ENCODE measurements around the gene SIDT1. TPM values are rescaled to one million over a fixed set of nuclear protein-coding genes. Genes with fewer than 3 reads are reported as not detected.
A peak's percentile ranks its signal among the peaks of the same experiment; 100 is the strongest.
"Not testable (repeated sequence)": the region's sequence is repeated elsewhere in the genome, so short reads cannot be mapped to it uniquely, and the experiment has no call there.

The SIDT1 gene
- total and polyA plus RNA-seq, 2 donors (not counting 1 experiment from before 2014, with no cell fraction given) = 53.2 to 84.4 TPM

DNA sequence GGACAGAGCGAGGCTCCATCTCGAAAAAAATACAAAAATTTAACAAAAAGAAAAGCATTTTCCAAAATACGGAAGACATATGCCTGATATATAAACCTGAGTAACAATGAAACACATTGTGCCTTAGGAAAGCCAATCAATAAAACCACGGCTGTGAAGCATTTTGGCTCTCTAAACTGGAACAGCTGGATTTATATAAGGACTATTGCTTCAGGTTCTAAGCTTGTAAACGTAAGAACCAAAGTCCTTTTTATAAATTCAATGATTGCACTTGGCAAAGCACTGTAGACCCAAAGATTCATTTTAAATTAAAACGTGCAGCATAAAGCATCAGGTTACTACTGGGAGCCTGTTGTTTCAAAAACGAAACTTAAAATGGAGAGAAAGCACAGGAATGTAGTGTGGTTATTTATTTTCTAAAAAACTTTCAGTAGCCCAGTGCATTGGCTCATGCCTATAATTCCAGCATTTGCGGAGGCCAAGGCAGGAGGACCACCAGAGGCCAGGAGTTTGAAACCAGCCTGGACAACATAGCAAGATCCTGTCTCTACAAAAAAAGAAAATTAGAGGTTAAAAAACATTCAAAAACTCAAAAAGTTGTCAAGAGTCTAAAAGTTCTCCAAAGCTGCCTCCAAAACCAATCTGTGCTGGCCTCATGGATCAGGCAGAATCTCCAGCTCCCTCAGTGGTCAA, 102.6 kb downstream of the SIDT1 start:
- peaks cover 35% of the 10 kb centered on the region for H3K4me1 Mint-ChIP-seq
- H3K27ac Mint-ChIP-seq = no peak overlapping the region
- no peak overlapping the region for H3K9ac ChIP-seq (ENCODE audit: low read length)

DNA sequence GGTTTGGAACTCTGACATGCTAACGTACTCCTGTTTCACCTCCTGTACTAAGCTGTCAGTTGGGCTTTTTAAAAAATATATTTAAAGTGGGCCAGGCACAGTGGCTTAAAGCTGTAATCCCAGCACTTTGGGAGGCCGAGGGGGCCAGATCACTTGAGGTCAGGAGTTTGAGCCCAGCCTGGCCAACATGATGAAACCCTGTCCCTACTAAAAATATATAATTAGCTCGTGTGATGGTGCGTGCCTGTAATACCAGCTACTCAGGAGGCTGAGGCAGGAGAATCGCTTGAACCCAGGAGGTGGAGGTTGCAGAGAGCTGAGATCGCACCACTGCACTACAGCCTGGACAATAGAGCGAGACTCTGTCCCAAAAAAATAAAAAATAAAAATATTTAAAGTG, 103.7 kb downstream of the SIDT1 start:
- H3K9ac ChIP-seq (ENCODE audit: low read length); H4K20me1 ChIP-seq (ENCODE audit: control insufficient read depth, insufficient read depth, low read length, poor library complexity, severe bottlenecking); ATAC-seq (ENCODE audit: low read depth); H3K27ac ChIP-seq (ENCODE audit: low read length in 2 of 2); H3K27me3 Mint-ChIP-seq; H3K9me3 ChIP-seq (ENCODE audit: control extremely low read depth in 1 of 3, control insufficient read depth in 2 of 3, insufficient read depth in 1 of 3, low read length in 2 of 3); intact Hi-C loops (cut with micrococcal nuclease); H3K4me3 ChIP-seq (ENCODE audit: control extremely low read depth in 1 of 5, extremely low read depth in 1 of 5, insufficient read depth in 1 of 5, low read depth in 2 of 5, low read length in 4 of 5); H3K9me3 Mint-ChIP-seq (ENCODE audit: insufficient read depth); H3K27me3 ChIP-seq (replicated peaks in 1 of 4; ENCODE audit: control extremely low read depth in 1 of 4, control insufficient read depth in 3 of 4, insufficient read depth in 4 of 4, low read length in 3 of 4); H3K79me2 ChIP-seq (ENCODE audit: control insufficient read depth, insufficient read depth, low read length); DNase-seq; H2AFZ ChIP-seq (ENCODE audit: insufficient read depth, low read depth, low read length, poor library complexity, severe bottlenecking); H3K4me3 Mint-ChIP-seq; H3K36me3 ChIP-seq (replicated peaks in 1 of 2; ENCODE audit: control extremely low read depth in 1 of 2, control insufficient read depth in 1 of 2, extremely low read depth in 1 of 2, insufficient read depth in 2 of 2, low read length in 1 of 2): not testable (repeated sequence)
- H3K4me2 ChIP-seq (replicated peaks; ENCODE audit: low read depth, low read length, poor library complexity, severe bottlenecking) = peak overlapping the region; percentile 34
- H3K4me1 ChIP-seq (ENCODE audit: control insufficient read depth in 2 of 2, insufficient read depth in 2 of 2, low read length in 2 of 2) = peaks cover 18 to 23% of the 10 kb centered on the region in 2 donors
- ChIA-PET CTCF (interaction anchor here (0.7 kb wide), 1 partner anchor 180 kb away, joined by 5 read pairs; no protein-coding TSS in a partner anchor), POLR2A (interaction anchor here (1.7 kb wide), 1 partner anchor 23 kb away, joined by 6 read pairs; no protein-coding TSS in a partner anchor)
- Mint-ChIP-seq H3K27ac (peak overlapping the region; percentile 24), H3K4me1 (peaks cover 24% of the 10 kb centered on the region)
- WGBS (ENCODE audit: insufficient coverage) = 100% methylated on average over 2 of the region's 7 CpGs

More for the DNA sequence above, 102.6 kb downstream of the SIDT1 start:
- Histone ChIP-seq H3K79me2 (ENCODE audit: control insufficient read depth, insufficient read depth, low read length) (peaks cover 6% of the 10 kb centered on the region), H3K4me3 (ENCODE audit: control extremely low read depth in 1 of 5, extremely low read depth in 1 of 5, insufficient read depth in 1 of 5, low read depth in 2 of 5, low read length in 4 of 5) (no peak overlapping the region), H3K36me3 (replicated peaks in 1 of 2; ENCODE audit: control extremely low read depth in 1 of 2, control insufficient read depth in 1 of 2, extremely low read depth in 1 of 2, insufficient read depth in 2 of 2, low read length in 1 of 2) (peaks cover 2 to 5% of the 10 kb centered on the region in 2 experiments), H3K4me1 (ENCODE audit: control insufficient read depth in 2 of 2, insufficient read depth in 2 of 2, low read length in 2 of 2) (peaks cover 24 to 30% of the 10 kb centered on the region in 2 donors), H2AFZ (ENCODE audit: insufficient read depth, low read depth, low read length, poor library complexity, severe bottlenecking) (no peak overlapping the region), H3K4me2 (replicated peaks; ENCODE audit: low read depth, low read length, poor library complexity, severe bottlenecking) (no peak overlapping the region), H3K9me3 (ENCODE audit: control extremely low read depth in 1 of 3, control insufficient read depth in 2 of 3, insufficient read depth in 1 of 3, low read length in 2 of 3) (peaks cover 0 to 4% (median 0%) of the 10 kb centered on the region in 3 donors), H4K20me1 (ENCODE audit: control insufficient read depth, insufficient read depth, low read length, poor library complexity, severe bottlenecking) (no peaks in the 10 kb centered on the region), H3K27ac (ENCODE audit: low read length in 2 of 2) (no peak overlapping the region), H3K27me3 (replicated peaks in 1 of 4; ENCODE audit: control extremely low read depth in 1 of 4, control insufficient read depth in 3 of 4, insufficient read depth in 4 of 4, low read length in 3 of 4) (no peaks in the 10 kb centered on the region)
- CTCF ChIA-PET = interaction anchor here (0.7 to 1.4 kb wide), 4 partner anchors 14 to 138 kb away, joined by 3 read pairs; no protein-coding TSS in a partner anchor
- intact Hi-C loops (cut with micrococcal nuclease) = no loop called here
- no peak overlapping the region for H3K4me3 Mint-ChIP-seq
- no peaks in the 10 kb centered on the region for H3K27me3 Mint-ChIP-seq
- POLR2A ChIA-PET = interaction anchor here (0.6 to 1.7 kb wide), 2 partner anchors 24 to 68 kb away, joined by 4 to 6 read pairs; no protein-coding TSS in a partner anchor
- TF ChIP-seq, protein P1, sequence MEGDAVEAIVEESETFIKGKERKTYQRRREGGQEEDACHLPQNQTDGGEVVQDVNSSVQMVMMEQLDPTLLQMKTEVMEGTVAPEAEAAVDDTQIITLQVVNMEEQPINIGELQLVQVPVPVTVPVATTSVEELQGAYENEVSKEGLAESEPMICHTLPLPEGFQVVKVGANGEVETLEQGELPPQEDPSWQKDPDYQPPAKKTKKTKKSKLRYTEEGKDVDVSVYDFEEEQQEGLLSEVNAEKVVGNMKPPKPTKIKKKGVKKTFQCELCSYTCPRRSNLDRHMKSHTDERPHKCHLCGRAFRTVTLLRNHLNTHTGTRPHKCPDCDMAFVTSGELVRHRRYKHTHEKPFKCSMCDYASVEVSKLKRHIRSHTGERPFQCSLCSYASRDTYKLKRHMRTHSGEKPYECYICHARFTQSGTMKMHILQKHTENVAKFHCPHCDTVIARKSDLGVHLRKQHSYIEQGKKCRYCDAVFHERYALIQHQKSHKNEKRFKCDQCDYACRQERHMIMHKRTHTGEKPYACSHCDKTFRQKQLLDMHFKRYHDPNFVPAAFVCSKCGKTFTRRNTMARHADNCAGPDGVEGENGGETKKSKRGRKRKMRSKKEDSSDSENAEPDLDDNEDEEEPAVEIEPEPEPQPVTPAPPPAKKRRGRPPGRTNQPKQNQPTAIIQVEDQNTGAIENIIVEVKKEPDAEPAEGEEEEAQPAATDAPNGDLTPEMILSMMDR (IDR thresholded peaks at IDR 0.05) = no peak
- TF ChIP-seq EZH2 (IDR thresholded peaks at IDR 0.05; ENCODE audit: borderline replicate concordance, insufficient read depth, low read depth, low read length, poor library complexity, severe bottlenecking) = no peak
- no peak for ATAC-seq (ENCODE audit: low read depth)
- DNase-seq = no peak
- 94% methylated on average over 2 of the region's 8 CpGs for WGBS (ENCODE audit: insufficient coverage)
- H3K9me3 Mint-ChIP-seq (ENCODE audit: insufficient read depth) = no peaks in the 10 kb centered on the region
